Stimulated activated CD4-positive, alpha-beta T cell treated with anti-CD3 and anti-CD28 coated beads, Interleukin-15, amount 100 ng/mL, for 1 hour (primary cell): ENCODE results near the gene C19orf33.
"Not testable (repeated sequence)": the region's sequence is repeated elsewhere in the genome, so short reads cannot be mapped to it uniquely, and the experiment has no call there.

Experiments used
- DNase-seq, 2 donors: peaks; one replicate each; pipeline ENCODE4 v3.0.0-alpha.2; 2020; ENCODE audit warnings: low read depth in 1 of 2, low spot score in 1 of 2

C19orf33 gene

DNA sequence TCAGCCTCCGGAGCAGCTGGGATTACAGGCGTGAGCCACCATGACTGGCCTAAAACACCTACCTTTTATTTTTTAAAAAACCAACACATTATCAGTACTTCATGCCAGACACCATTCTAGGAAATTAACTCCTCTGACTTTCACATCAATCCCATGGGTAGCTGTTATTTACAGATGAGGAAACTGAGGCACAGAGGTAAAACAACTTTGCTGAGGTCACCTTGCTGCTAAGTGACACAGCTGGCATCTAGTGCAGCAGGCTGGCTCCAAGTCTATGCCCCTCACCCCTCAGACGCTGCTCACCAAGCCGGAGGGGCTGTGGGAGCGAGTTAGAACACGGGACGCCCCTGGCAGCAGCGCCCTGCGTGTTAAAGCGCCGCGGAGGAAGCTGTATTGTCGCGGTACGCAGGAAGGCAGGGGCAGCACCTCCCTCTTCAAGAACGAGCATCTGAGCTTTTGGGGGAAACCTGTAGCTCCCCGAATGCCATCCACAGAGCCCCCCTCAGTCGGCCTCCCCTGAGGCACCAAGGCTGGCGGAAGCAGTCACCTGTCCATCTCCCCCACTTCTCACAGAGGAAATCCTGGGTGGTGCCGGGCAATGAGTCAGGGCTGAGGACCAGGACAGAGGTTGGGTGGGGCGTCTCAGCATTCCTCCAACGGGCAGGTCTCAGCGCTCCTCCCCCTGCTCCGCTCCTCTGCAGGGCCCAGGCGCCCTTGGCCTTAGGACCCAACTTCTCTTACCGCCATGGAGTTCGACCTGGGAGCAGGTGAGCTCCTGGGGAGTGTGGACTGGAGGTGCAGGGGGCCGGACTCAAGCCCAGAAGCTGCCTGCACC, at the start of gene C19orf33:
Gene C19orf33 (plus strand): TSS at position 735 of the 835 bp plus-strand sequence. CDS start 11 bp downstream, at position 746.
- DNase-seq: no peak

DNA sequence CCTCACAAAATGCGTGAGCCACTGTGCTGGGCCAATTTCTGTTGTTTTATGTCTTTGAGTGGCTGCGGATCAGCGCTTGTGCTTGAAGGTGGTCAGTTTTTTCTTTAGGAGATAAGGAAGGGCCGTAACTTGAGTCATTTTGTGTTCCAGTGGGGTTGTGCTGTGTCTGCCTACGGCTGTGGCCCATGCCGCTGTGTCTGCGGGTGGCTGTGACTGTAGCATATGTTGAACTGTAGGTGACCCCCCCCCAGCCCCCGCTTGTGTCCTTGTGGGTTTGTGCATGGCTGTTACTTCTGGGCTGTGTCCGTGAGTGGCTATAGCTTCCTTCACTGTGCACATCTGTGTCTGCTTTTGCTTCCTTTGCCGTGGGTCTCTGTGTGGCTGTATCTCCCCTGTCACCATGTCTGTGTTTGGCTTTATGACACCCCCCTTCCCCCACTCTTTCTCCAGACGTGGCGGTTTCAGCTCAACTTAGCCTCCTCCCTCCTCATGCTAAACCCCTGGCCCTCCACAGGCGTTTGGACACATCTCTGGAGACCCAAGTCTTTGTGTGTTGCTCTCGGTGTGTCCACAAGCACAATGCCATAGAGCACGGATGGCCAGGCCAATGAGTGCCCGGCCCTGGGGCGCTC, 48.6 kb upstream of the C19orf33 start:
- no peak for DNase-seq

DNA sequence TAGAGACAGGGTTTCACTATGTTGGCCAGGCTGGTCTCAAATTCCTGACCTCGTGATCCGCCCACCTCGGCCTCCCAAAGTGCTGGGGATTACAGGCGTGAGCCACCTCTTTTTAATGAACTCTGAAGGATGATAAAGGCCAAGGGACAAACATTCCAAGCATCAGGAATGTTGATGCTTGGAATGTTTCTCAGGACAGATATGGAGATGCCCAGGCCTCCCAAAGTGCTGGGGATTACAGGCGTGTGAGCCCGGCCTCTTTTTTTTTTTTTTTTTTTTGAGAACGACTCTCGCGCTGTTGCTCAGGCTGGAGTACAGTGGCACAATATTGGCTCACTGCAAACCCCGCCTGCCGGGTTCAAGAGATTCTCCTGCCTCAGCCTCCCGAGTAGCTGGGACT, 42.1 kb upstream of the C19orf33 start:
- DNase-seq: not testable (repeated sequence)

DNA sequence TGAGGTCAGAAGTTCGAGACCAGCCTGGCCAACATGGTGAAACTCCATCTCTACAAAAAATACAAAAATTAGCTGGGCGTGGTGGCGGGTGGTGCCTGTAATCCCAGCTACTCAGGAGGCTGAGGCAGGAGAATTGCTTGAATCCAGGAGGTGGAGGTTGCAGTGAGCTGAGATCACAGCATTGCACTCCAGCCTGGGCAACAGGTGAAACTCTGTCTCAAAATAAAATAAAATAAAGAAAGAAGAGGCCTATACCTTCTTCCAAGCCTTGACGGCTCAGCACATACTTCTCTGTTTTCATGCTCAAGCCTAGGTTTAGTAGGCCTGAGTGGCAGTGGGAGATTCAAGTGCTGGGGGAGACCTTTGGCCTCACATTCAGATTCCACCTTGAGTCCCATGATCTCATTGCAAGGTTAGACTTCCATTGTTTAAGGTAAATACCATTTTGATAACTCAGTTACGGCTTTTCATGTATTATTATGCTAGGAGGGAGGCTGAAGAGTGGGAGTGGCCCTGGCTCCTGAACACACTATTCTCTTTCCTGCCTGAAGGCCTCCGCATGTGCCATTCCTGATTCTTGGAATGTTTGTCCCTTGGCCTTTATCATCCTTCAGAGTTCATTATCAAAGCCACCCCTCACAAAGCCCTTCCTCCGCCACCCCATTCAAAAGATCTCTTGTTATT, 41.3 kb upstream of the C19orf33 start:
- no peak for DNase-seq

DNA sequence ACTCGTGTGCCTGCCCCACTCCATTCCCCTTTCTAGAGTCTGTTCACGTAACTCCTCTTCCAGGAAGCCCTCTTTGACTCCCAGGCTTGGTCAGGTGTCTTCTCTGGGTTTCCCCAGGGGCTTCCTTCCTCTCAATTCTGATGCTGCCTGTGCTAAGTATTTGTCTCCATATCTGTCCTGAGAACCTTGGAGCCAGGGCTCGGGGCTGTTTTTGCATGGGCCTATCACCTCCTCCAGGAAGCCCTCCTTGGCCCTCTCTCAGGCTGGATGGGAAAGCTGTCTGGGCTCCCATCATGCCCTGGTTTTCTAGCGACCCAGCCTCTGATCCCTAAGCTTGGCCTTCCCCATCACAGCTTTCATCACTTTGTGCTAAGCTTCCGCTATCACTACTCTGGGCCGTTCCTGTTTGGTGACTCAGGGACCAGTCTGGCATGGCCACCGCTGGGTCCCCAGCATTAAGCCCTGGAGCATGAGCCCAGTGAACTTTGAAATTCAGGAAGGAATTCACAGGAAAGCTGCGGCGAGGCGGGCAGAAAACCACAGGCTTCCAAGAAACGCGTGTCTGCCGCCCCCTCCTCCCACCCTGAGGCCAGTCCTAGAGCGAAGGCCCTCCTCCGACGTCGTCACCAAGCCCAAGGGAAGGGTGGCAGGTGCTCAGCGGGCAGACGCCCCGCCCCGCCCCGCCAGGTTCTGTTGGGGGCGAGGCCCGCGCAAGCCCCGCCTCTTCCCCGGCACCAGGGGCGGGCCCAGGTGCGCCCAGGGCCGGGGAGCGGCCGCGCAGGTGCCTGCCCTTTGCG, 40.2 kb upstream of the C19orf33 start:
- peak; percentile 60 to 68 for DNase-seq

DNA sequence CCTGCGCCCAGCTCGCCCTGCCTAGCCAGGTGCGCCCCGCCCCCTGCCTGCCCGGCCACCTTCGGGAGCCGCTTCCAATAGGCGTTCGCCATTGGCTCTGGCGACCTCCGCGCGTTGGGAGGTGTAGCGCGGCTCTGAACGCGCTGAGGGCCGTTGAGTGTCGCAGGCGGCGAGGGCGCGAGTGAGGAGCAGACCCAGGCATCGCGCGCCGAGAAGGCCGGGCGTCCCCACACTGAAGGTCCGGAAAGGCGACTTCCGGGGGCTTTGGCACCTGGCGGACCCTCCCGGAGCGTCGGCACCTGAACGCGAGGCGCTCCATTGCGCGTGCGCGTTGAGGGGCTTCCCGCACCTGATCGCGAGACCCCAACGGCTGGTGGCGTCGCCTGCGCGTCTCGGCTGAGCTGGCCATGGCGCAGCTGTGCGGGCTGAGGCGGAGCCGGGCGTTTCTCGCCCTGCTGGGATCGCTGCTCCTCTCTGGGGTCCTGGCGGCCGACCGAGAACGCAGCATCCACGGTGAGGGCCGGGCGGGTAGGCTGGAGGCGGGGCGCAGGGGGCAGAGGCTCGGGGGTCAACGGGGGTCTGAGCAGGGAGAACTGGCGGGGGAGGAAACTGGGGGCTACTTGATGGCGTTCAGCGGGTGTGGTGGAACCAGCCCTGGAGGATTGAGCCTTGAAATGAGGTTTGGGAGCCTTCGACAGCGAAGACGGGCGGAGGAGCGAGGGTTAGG, 39.4 kb upstream of the C19orf33 start, which contains the start of gene SPINT2:
Gene SPINT2 (plus strand): TSS at position 88 of the 727 bp plus-strand sequence. CDS start 320 bp downstream, at position 408.
- DNase-seq: peak in 1 of 2 donors; percentile 22

DNA sequence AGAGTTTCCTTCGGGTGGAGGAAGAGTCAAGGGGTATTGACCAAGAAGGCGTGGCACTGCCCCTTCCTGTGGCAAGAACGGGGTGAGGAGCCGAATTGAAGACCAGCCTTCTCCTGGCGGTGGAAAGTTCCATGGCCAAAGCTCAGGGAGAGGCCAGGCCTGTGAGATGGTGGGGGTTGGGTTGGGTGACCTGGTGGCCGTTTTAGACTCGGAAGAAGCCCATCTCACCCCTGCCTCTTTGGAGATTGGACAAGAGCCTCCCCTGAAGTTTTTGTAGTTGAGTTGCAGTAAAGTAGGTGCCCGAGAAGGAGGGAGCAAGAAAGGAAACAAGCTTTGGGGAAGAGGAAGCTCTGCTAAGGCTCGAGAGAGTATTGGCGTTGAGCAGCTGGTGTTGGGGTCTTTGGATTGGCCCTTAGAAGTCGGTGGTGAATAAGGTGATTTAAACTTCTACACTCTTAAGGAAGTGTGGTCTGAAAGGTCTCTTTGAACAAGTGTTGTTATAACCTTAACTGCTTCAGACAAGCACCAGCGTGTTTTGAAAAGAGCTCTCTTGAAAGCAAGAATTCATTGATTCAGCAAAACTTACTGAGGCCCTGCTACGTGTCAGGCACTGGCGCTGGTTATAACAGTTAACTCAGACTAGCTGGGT, 38.7 kb upstream of the C19orf33 start:
- no peak for DNase-seq

DNA sequence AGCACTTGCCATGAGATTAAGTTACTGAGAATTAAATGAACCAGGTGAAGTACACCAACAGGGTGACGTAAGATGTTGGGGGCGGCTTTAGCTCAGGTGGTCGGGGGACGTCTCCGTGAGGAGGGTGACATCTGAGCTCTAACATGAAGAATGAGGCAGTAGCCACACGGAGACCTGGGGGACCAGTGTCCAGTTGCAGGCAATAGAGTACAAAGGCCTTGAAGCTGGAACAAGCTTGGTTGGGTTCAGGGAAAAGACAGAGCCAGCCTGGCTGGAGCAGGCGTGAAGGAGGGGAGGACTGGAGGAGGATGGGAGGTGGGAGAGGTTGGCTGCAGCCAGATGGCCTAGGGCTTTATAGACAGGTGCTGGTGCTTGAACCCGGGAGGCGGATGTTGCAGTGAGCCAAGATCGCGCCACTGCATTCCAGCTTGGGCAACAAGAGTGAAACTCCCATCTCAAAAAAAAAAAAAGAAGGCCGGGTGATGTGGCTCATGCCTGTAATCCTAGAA, 38.1 kb upstream of the C19orf33 start:
- DNase-seq: no peak

DNA sequence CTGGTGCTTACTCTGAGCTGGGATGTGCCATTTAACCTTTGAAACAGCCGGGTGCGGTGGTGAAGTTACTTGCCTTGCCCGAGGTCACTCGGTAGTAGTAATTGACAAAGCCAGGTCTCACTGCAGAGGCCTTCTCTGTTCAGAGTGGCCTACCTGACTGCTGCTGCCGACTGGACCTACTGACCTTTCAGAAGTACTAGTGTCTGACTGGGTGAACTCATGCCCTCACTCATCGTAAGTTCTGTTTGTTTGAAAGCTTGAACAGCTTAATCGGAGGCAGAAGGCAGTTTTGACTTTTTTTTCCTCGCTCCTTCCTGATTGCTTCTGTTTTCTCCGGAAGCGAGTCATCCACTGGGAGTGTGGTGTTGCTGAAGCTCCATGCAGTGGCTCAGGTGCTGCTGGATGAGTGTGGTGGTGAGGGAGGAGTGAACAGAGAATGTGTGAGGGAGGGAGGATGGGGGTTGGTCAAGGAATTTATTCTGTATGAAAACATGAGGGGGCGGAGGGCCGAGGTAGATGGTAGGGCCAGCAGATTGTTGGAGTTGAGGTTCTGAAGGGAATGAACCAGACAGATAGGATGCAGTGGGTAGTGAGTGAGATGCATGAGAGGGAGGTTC, 37.0 kb upstream of the C19orf33 start:
- DNase-seq: no peak

DNA sequence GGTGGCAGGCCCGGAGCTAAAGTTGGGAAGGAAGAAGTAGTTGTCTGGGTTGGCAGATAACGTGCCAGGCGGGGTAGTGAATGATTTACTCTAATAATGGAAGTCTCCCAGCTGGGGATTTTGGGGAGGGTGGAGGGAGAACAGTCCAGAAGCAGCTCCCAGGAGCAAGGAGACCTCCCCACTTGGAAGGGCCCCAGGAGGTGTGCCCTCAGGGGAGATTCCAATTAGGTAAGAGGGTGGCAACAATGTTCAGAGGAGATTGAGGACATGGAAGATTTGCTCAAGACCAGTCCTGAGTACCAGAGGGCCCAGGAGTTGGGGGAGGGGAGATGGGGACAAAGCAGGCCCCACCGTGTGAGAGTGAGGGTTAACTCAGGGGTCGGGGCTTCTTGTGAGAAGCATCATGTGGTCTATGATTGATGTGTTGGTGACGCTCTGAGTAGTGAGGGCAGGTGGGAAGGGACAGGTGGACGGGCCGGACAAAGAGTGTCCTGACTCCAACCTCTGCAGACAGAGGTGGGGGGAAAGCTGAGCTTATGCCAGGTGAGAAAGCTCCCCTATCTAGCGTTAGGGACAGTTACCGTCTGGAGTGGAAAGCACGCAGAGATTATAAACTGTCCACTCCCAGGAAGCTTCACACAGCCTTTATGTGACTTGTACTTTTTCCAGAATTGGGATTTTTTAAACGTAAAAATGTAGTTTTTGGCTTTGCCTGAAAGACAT, 36.1 kb upstream of the C19orf33 start:
- no peak for DNase-seq

DNA sequence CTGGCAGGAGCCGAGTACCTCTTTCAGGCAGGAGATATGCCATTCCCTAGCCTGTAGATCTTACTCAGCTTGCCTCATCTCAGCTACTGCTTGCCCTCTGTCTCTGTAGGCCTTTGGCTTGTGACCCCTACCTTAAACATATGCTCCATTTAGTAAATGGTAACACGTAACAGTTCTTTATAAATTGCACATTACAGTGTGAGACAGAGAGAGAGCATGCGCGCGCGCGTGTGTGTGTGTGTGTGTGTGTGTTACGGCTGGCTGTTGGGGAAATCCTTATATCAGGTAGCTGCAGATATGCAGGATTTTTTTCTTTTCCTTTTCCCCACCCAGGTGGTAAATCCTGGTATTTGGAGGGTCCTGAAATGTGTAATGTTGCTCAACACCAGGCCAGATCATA, 35.5 kb upstream of the C19orf33 start:
- DNase-seq: no peak

DNA sequence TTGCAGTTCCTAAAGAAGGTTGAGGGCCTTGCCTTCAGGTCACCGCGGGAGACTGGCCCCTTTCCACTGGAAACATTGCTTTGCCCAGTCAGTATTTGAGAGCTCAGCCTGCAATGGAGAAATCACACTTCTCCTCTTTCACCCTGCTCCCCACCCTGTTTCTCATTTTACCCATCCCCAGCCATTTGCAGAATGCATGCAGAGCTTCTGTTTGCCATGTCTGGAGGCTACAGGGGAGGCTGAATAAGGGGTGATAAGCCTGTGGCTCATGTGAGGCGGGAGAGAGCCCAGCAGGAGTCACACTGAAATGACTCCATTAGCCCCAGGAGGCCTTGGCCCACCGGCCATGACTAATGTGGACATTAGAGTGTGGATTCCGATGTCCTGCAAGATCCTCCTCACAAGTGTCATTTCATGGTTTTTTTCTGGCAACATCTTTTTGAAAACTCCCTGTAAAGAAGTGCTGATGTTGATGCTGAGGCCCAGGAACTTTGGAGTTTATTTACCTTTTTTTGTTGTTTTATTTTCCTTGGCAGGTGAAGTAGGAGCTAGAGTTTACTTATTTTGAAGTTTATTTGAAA, 33.4 kb upstream of the C19orf33 start:
- no peak for DNase-seq

DNA sequence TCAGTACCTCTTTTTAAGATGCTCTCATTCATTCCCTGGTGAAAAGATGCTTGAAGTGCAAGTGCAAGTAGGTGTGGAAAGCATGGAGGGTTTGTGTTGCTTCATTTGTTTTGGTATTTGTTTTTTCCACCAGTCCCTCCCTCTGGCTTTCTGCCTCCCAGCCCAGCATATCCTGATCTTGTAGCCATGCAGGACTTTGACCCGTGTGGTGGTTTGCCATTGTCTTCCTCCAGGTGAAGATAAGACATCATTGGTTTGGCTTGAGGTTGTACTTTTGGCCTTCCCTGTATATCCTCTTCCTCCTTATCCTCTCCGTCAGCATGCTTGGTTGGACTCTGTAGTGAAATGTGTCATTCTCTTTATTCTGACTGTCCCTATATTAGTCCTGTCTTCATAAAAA, 30.6 kb upstream of the C19orf33 start:
- DNase-seq: no peak

DNA sequence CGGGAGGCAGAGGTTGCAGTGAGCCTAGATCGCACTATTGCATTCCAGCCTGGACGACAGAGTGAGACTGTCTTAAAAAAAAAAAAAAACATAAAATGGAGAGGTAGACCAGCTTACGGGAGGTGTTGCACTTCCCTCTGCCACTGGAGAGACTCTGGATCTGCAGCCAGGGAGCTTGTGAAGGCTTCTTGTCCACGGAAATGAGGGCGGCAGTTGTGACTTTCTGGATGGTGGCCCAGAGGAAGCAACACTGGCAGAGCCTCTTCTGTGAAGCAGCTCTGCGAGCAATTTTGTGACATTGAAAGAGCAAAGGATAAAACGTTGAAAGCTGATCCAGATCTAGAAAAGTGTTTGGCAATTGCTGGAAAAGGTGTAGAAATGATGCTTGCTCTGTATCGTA, 29.3 kb upstream of the C19orf33 start:
- no peak for DNase-seq

DNA sequence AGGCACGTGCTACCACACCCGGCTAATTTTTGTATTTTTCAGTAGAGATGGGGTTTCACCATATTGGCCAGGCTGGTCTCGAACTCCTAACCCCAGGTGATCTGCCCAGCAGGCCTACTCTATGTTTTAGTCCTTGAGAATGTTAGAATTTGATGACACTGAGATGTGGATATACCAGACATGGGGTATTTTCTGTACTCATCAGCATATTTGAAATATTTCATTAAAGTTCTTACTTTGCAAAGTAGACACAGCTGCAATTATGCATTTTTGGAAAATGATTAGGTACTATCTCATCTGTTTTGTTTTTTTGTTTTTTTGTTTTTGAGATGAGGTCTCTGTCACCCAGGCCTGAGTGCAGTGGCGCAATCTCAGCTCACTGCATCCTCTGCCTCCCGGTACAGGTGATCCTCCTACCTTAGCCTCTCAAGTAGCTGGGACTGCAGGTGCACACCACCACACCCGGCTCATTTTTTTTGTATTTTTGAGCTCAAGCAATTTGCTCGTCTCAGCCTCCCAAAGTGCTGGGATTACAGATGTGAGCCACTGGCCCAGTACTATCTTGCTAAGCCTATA, 27.0 kb upstream of the C19orf33 start:
- DNase-seq: no peak

DNA sequence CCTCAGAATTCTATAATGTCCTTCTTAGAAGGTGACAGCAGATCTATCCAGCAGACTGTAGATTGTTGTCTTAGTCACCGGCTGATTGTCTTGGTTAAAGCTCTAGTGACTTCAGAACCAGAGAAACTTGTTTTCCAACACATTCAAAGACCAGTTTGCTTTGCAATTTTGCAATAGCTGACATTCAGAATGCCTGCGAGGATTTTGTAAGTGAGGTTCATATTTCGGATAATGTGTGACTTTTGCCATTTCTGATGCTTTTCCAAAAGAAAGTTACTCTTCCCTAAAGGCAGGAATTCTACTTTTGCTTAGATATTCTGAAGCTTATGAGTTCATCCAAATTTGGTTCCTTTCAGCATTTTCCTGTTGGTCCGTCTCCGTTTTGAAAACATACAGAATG, 26.5 kb upstream of the C19orf33 start:
- no peak for DNase-seq

DNA sequence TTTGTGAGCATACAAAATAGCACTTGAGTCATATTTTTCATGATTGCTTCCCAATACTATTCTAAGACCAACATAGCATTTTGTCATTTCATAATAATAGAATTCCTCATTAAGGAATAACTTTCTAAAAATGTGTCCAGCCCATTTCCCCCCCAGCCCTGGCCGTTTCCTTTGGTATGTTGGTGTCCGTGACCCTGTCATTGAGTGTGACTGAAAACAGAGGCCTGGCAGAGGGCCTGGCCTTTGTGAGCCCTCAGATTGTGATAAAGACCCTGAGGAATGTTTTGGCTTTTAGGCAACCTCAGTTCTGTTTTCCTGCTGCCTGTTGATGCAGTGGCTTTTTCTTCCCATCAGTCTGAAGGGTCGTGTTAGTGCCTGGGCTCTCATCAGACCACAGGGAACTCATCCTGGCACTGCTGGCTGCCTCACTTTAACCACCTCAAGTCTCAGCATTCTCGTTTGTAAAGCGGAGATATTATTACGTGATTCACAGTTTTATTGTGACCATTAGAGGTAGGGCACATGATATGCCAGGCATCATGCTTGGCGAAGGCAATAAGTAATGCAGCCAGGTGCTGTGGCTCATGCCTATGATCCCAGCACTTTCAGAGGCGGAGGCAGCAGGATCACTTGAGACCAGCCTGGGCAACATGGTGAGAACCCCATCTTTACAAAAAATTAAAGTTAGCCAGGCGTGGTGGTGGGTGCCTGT, 25.9 kb upstream of the C19orf33 start:
- no peak for DNase-seq
